ENCODE data around the gene PLEKHM3.

GRCh38 chr2:207937823-207938222 is 87.5 kb downstream of the PLEKHM3 start:
- TF ChIP-seq CTCF (conservative IDR thresholded peaks at IDR 0.05; ENCODE audit: low read depth in 2 of 2) (no peak), REST (IDR thresholded peaks at IDR 0.05; ENCODE audit: unreplicated experiment) (no peak), ZNF114 (CRISPR knock-in tag; IDR thresholded peaks at IDR 0.05) (no peak), CREB1 (CRISPR knock-in tag; IDR thresholded peaks at IDR 0.05; ENCODE audit: low read depth) (no peak), EZH2 (IDR thresholded peaks at IDR 0.05; ENCODE audit: low read depth, unreplicated experiment) (no peak), EZH2phosphoT487 (IDR thresholded peaks at IDR 0.05; ENCODE audit: unreplicated experiment) (no peak), POLR2AphosphoS5 (IDR thresholded peaks at IDR 0.05; ENCODE audit: low read depth) (no peak), ETS1 (IDR thresholded peaks at IDR 0.05) (no peak), STAT1 (IDR thresholded peaks at IDR 0.05; ENCODE audit: unreplicated experiment) (no peak), JUNB (IDR thresholded peaks at IDR 0.05; ENCODE audit: unreplicated experiment) (no peak), NANOG (IDR thresholded peaks at IDR 0.05; ENCODE audit: borderline replicate concordance) (no peak), ZNF462 (CRISPR knock-in tag; IDR thresholded peaks at IDR 0.05) (no peak)

Data from GM23338 (cell line).